ENCODE results near the gene EYA2. TPM values are rescaled to one million over a fixed set of nuclear protein-coding genes. Genes with fewer than 3 reads are reported as not detected.

Gene EYA2
- total and polyA plus RNA-seq, 4 donors: 0.17 to 0.54 (median 0.23) TPM; not detected in 1

DNA sequence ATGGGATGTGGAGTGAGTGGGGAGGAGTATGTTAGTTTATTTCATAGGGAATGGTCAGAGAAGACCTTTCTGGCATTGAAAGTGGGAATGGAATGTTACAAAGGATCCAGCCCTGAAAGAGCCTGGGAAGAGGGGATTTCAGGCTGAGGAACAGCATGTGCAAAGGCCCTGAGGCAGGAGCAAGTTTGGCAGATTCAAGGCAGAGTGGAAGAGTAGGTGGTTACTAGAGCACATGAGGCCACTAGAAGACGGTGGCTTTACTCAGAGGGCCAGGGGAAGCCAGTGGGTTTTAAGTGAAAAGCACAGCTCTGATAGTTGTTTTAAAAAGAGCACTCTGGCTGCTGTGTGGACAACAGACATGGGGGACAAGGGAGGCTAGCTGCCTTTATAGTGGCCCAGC, 234.7 kb downstream of the EYA2 start:
- Histone ChIP-seq H3K27me3 (ENCODE audit: control insufficient read depth in 4 of 4, insufficient read depth in 4 of 4, low read length in 3 of 4) (peaks cover 0 to 1% (median 0%) of the 10 kb centered on the region in 4 donors), H3K36me3 (ENCODE audit: control insufficient read depth in 4 of 4, insufficient read depth in 3 of 4, low read depth in 1 of 4, low read length in 3 of 4) (no peaks in the 10 kb centered on the region), H3K9ac (ENCODE audit: low read depth in 1 of 2, low read length in 2 of 2) (no peak overlapping the region), H3K9me3 (ENCODE audit: control insufficient read depth in 4 of 4, low read length in 3 of 4) (no peaks in the 10 kb centered on the region), H3K4me1 (ENCODE audit: control insufficient read depth in 4 of 4, insufficient read depth in 4 of 4, low read length in 3 of 4) (peaks cover 0 to 6% (median 0%) of the 10 kb centered on the region in 4 donors), H3K27ac (ENCODE audit: low read depth in 1 of 2, low read length in 2 of 2) (no peak overlapping the region), H3K4me3 (ENCODE audit: low read depth in 1 of 3, low read length in 3 of 3) (no peak overlapping the region)
- DNase-seq (ENCODE audit: low spot score): no peak
- WGBS: 79% methylated on average over 1 of the region's 1 CpG
- no peak for TF ChIP-seq YY1 (IDR thresholded peaks at IDR 0.05)
- no peak for TF ChIP-seq TAF1 (conservative IDR thresholded peaks at IDR 0.05)
- TF ChIP-seq, protein P1, sequence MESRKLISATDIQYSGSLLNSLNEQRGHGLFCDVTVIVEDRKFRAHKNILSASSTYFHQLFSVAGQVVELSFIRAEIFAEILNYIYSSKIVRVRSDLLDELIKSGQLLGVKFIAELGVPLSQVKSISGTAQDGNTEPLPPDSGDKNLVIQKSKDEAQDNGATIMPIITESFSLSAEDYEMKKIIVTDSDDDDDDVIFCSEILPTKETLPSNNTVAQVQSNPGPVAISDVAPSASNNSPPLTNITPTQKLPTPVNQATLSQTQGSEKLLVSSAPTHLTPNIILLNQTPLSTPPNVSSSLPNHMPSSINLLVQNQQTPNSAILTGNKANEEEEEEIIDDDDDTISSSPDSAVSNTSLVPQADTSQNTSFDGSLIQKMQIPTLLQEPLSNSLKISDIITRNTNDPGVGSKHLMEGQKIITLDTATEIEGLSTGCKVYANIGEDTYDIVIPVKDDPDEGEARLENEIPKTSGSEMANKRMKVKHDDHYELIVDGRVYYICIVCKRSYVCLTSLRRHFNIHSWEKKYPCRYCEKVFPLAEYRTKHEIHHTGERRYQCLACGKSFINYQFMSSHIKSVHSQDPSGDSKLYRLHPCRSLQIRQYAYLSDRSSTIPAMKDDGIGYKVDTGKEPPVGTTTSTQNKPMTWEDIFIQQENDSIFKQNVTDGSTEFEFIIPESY (IDR thresholded peaks at IDR 0.05): no peak
- TF ChIP-seq, protein P2, sequence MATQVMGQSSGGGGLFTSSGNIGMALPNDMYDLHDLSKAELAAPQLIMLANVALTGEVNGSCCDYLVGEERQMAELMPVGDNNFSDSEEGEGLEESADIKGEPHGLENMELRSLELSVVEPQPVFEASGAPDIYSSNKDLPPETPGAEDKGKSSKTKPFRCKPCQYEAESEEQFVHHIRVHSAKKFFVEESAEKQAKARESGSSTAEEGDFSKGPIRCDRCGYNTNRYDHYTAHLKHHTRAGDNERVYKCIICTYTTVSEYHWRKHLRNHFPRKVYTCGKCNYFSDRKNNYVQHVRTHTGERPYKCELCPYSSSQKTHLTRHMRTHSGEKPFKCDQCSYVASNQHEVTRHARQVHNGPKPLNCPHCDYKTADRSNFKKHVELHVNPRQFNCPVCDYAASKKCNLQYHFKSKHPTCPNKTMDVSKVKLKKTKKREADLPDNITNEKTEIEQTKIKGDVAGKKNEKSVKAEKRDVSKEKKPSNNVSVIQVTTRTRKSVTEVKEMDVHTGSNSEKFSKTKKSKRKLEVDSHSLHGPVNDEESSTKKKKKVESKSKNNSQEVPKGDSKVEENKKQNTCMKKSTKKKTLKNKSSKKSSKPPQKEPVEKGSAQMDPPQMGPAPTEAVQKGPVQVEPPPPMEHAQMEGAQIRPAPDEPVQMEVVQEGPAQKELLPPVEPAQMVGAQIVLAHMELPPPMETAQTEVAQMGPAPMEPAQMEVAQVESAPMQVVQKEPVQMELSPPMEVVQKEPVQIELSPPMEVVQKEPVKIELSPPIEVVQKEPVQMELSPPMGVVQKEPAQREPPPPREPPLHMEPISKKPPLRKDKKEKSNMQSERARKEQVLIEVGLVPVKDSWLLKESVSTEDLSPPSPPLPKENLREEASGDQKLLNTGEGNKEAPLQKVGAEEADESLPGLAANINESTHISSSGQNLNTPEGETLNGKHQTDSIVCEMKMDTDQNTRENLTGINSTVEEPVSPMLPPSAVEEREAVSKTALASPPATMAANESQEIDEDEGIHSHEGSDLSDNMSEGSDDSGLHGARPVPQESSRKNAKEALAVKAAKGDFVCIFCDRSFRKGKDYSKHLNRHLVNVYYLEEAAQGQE (IDR thresholded peaks at IDR 0.05): no peak
- no peak for TF ChIP-seq MAX (IDR thresholded peaks at IDR 0.05)
- TF ChIP-seq HNF4G (IDR thresholded peaks at IDR 0.05): no peak
- TF ChIP-seq CTCF (IDR thresholded peaks at IDR 0.05; ENCODE audit: low read depth, low read length, missing input control): no peak
- TF ChIP-seq SP1 (IDR thresholded peaks at IDR 0.05): no peak
- no peak for TF ChIP-seq FOXA1 (IDR thresholded peaks at IDR 0.05)
- TF ChIP-seq FOXA2 (IDR thresholded peaks at IDR 0.05): no peak

DNA sequence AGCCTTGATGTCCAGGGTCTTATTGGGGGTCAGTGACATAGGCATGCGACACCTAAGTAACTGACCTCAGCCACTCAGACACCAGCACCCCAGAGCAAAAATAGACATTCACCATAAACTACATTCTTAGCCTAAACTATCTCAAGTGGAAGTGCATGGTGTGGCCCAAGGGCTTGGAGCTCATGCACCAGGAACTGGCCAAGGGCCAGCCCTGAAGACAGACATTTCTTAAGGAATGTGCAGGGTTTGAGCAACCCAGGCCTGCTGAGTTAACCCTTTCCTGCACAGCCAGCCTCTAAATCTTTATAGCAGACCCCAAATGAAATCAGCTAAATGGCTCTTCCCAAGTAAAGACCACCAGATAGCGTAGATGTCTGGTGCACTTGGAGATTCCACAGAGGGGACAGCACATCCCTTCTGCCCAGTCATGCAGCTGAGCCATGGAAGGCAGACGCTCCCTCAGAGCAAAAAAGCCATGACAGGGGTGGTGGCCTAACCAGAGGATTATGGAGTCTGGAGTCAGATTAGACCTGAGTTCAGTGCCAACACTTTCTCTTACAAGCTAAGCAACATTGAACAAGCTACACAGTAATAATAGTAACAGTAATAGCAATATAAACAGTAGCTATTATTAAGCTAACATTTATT, 239.3 kb downstream of the EYA2 start:
- no peak overlapping the region for H3K27ac ChIP-seq (ENCODE audit: low read depth in 1 of 2, low read length in 2 of 2)
- H3K9me3 ChIP-seq (ENCODE audit: control insufficient read depth in 4 of 4, low read length in 3 of 4): no peaks in the 10 kb centered on the region
- no peaks in the 10 kb centered on the region for H3K4me1 ChIP-seq (ENCODE audit: control insufficient read depth in 4 of 4, insufficient read depth in 4 of 4, low read length in 3 of 4)
- WGBS: 86% methylated on average over 3 of the region's 3 CpGs
- no peak overlapping the region for H3K9ac ChIP-seq (ENCODE audit: low read depth in 1 of 2, low read length in 2 of 2)
- peaks cover 0 to 1% (median 0%) of the 10 kb centered on the region in 4 donors for H3K27me3 ChIP-seq (ENCODE audit: control insufficient read depth in 4 of 4, insufficient read depth in 4 of 4, low read length in 3 of 4)
- H3K4me3 ChIP-seq (ENCODE audit: low read depth in 1 of 3, low read length in 3 of 3): no peak overlapping the region
- H3K36me3 ChIP-seq (ENCODE audit: control insufficient read depth in 4 of 4, insufficient read depth in 3 of 4, low read depth in 1 of 4, low read length in 3 of 4): no peaks in the 10 kb centered on the region
- DNase-seq (ENCODE audit: low spot score): no peak
- TF ChIP-seq HNF4G (IDR thresholded peaks at IDR 0.05): no peak
- TF ChIP-seq FOXA2 (IDR thresholded peaks at IDR 0.05): no peak
- no peak for TF ChIP-seq SP1 (IDR thresholded peaks at IDR 0.05)
- no peak for TF ChIP-seq EGR1 (IDR thresholded peaks at IDR 0.05; ENCODE audit: low read depth in 2 of 2)
- no peak for TF ChIP-seq JUND (IDR thresholded peaks at IDR 0.05)
- TF ChIP-seq RAD21 (IDR thresholded peaks at IDR 0.05): no peak
- no peak for TF ChIP-seq NR2F2 (IDR thresholded peaks at IDR 0.05)
- TF ChIP-seq RXRA (IDR thresholded peaks at IDR 0.05): no peak
- no peak for TF ChIP-seq TAF1 (conservative IDR thresholded peaks at IDR 0.05)
- TF ChIP-seq YY1 (IDR thresholded peaks at IDR 0.05): no peak
- TF ChIP-seq, protein P3, sequence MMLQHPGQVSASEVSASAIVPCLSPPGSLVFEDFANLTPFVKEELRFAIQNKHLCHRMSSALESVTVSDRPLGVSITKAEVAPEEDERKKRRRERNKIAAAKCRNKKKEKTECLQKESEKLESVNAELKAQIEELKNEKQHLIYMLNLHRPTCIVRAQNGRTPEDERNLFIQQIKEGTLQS (IDR thresholded peaks at IDR 0.05): no peak
- no peak for TF ChIP-seq HNF4A (conservative IDR thresholded peaks at IDR 0.05)
- TF ChIP-seq GABPA (IDR thresholded peaks at IDR 0.05 in 1 of 2, conservative IDR thresholded peaks at IDR 0.05 in 1 of 2): no peak
- TF ChIP-seq, protein P1 (IDR thresholded peaks at IDR 0.05): no peak
- no peak for TF ChIP-seq MAX (IDR thresholded peaks at IDR 0.05)
